Brain microvascular endothelial cell (primary cell): ENCODE results near the gene ALDH1B1.
"Not testable (repeated sequence)": the region's sequence is repeated elsewhere in the genome, so short reads cannot be mapped to it uniquely, and the experiment has no call there.

Source experiments
- DNase-seq: peaks from one replicate; pipeline ENCODE4 v3.0.0-alpha.2; 2020
- H3K27ac ChIP-seq: fragments of 250-450 bp; sonication (Bioruptor Pico); 2 replicates; pipeline ENCODE4 v1.5.1; 2020; ENCODE audit warnings: mild to moderate bottlenecking, moderate library complexity
- H3K27me3 ChIP-seq: fragments of 250-450 bp; sonication (Bioruptor Pico); replicated peaks from 2 replicates; pipeline ENCODE4 v1.5.1; 2020; ENCODE audit warnings: mild to moderate bottlenecking
- H3K36me3 ChIP-seq: fragments of 250-450 bp; sonication (Bioruptor Pico); replicated peaks from 2 replicates; pipeline ENCODE4 v1.5.1; 2020; ENCODE audit warnings: mild to moderate bottlenecking
- H3K4me3 ChIP-seq: 2 replicates; pipeline ENCODE4 v1.5.1; 2011; ENCODE audit warnings: low read depth, mild to moderate bottlenecking, control low read depth, low read length, moderate library complexity
- in situ Hi-C: cut with HindIII; loops from 2 replicates; pipeline ENCODE4 v1.10.0; 2017; ENCODE audit warnings: low sequenced_read_pairs, low pct_ligation_motif_present
- TF ChIP-seq, protein P1 (sequence below): IDR thresholded peaks from 2 replicates; pipeline ENCODE4 v1.5.1; 2011; ENCODE audit warnings: low read depth, mild to moderate bottlenecking, moderate library complexity, low read length, control low read depth, inconsistent platforms; ENCODE audit errors: missing control alignments

ALDH1B1 gene

GRCh38 chr9:38374847-38375571 is 17.5 kb upstream of the ALDH1B1 start:
- TF ChIP-seq, protein P1, sequence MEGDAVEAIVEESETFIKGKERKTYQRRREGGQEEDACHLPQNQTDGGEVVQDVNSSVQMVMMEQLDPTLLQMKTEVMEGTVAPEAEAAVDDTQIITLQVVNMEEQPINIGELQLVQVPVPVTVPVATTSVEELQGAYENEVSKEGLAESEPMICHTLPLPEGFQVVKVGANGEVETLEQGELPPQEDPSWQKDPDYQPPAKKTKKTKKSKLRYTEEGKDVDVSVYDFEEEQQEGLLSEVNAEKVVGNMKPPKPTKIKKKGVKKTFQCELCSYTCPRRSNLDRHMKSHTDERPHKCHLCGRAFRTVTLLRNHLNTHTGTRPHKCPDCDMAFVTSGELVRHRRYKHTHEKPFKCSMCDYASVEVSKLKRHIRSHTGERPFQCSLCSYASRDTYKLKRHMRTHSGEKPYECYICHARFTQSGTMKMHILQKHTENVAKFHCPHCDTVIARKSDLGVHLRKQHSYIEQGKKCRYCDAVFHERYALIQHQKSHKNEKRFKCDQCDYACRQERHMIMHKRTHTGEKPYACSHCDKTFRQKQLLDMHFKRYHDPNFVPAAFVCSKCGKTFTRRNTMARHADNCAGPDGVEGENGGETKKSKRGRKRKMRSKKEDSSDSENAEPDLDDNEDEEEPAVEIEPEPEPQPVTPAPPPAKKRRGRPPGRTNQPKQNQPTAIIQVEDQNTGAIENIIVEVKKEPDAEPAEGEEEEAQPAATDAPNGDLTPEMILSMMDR: no peak
- Histone ChIP-seq H3K36me3 (no peaks in the 10 kb centered on the region), H3K4me3 (no peak overlapping the region), H3K27me3 (peaks cover 7% of the 10 kb centered on the region), H3K27ac (no peak overlapping the region)
- in situ Hi-C loops: no loop called here
- no peak for DNase-seq

DNA sequence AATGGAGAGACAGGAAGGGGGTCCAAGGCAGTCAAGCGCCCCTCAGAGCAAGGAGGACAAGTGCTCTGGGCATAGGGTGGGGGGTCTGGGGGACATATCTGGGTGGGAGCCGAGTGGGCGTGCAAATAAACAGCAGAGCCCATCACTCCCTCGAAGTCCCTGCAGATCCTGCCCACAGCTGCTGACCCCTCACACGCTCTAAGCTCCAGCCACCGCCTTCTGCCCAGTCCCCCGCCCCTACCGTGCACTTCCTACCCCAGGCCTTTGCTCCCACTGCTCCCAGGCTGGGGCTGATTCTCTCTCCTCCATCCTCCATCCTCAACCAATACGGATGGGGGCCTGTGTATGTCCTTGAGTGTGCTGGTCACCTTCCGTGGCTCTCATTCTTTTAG is 16.9 kb upstream of the ALDH1B1 start:
- H3K36me3 ChIP-seq: no peaks in the 10 kb centered on the region
- in situ Hi-C loops: no loop called here
- TF ChIP-seq, protein P1: no peak

DNA sequence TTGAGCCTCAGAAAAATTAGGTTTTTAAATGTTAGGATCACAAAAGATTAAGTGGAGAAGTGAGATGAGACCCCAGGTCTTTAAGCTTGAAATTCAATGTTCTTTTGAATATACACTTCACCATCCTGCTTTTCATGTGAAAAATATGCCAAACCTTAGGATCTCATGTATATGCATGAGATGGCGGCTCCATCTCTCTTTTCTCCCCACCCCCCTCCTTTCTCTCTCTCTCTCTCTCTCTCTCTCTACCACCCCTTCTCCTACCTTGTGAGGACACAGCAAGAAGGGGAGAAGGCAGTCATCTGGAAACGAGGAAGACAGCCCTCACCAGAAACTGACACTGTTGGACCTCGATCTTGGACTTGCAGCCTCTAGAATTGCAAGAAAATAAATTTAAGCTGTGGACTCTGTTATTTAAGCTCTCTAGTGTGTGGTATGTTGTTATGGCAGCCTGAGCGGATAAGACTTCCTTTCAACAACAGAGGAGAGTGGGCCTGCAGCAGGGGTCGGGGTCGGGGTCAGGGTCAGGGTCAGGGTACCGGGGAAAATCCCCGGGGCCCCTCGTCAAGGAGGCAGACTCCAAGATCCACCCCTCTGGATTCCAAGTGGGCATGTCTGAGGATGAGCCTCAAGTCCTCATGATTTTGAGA is 16.4 kb upstream of the ALDH1B1 start:
- in situ Hi-C loops: no loop called here
- H3K27ac ChIP-seq: no peak overlapping the region
- no peaks in the 10 kb centered on the region for H3K36me3 ChIP-seq
- no peak overlapping the region for H3K4me3 ChIP-seq
- TF ChIP-seq, protein P1: no peak
- H3K27me3 ChIP-seq: peaks cover 5% of the 10 kb centered on the region
- no peak for DNase-seq

More for the DNA sequence above, 16.9 kb upstream of the ALDH1B1 start:
- H3K4me3 ChIP-seq: no peak overlapping the region
- no peak for DNase-seq
- H3K27ac ChIP-seq: no peak overlapping the region
- peaks cover 7% of the 10 kb centered on the region for H3K27me3 ChIP-seq

DNA sequence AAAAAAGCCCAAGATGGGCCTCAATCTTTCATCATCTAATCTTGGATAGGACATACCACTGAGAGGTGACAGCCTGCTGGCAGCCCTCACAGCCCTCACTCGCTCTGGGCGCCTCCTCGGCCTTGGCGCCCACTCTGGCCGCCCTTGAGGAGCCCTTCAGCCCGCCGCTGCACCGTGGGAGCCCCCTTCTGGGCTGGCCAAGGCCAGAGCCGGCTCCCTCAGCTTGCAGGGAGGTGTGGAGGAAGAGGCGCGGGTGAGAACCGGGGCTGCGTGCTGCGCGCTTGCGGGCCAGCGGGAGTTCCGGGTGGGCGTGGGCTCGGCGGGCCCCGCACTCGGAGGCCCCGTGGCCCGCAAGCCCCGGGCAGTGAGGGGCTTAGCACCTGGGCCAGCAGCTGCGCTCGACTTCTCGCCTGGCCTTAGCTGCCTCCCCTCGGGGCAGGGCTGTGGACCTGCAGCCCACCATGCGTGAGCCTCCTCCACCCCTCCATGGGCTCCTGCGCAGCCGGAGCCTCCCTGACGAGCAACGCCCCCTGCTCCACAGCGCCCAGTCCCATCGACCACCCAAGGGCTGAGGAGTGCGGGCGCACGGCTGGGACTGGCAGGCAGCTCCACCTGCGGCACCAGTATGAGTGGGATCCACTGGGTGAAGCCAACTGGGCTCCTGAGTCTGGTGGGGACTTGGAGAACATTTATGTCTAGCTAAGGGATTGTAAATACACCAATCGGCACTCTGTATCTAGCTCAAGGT is 15.0 kb upstream of the ALDH1B1 start:
- H3K4me3 ChIP-seq, DNase-seq, in situ Hi-C loops, H3K27me3 ChIP-seq, H3K27ac ChIP-seq, H3K36me3 ChIP-seq: not testable (repeated sequence)

GRCh38 chr9:38380230-38380871 is 12.2 kb upstream of the ALDH1B1 start:
- DNase-seq: no peak
- in situ Hi-C loops: no loop called here

More at GRCh38 chr9:38380230-38380871, 12.2 kb upstream of the ALDH1B1 start:
- H3K36me3 ChIP-seq: no peaks in the 10 kb centered on the region
- H3K27me3 ChIP-seq: no peaks in the 10 kb centered on the region
- H3K27ac ChIP-seq: no peak overlapping the region
- TF ChIP-seq, protein P1: no peak
- no peak overlapping the region for H3K4me3 ChIP-seq
